ENCODE measurements around the gene SLC26A4.
A peak's percentile ranks its signal among the peaks of the same experiment; 100 is the strongest.

The SLC26A4 gene

GRCh38 chr7:107652642-107653041 lies 8.0 kb upstream of the SLC26A4 start:
- in situ Hi-C loops (cut with MboI; ENCODE audit: low pct_unique_long_range_greater_than_20kb, low sequenced_read_pairs, unreplicated experiment), result no loop called here
- no peak for DNase-seq (ENCODE audit: low spot score)

GRCh38 chr7:107658467-107658866 lies 2.2 kb upstream of the SLC26A4 start:
- in situ Hi-C loops (cut with MboI; ENCODE audit: low pct_unique_long_range_greater_than_20kb, low sequenced_read_pairs, unreplicated experiment), result no loop called here
- DNase-seq (ENCODE audit: low spot score), result no peak
- no peak for TF ChIP-seq CTCF (IDR thresholded peaks at IDR 0.05; ENCODE audit: extremely low read depth, insufficient read depth, missing control alignments)

More at GRCh38 chr7:107652642-107653041, 8.0 kb upstream of the SLC26A4 start:
- no peak for TF ChIP-seq CTCF (IDR thresholded peaks at IDR 0.05; ENCODE audit: extremely low read depth, insufficient read depth, missing control alignments)

GRCh38 chr7:107659666-107660065 lies 962 bp upstream of the SLC26A4 start:
- DNase-seq (ENCODE audit: low spot score), result peak; percentile 30
- in situ Hi-C loops (cut with MboI; ENCODE audit: low pct_unique_long_range_greater_than_20kb, low sequenced_read_pairs, unreplicated experiment), result no loop called here
- TF ChIP-seq CTCF (IDR thresholded peaks at IDR 0.05; ENCODE audit: extremely low read depth, insufficient read depth, missing control alignments), result no peak

GRCh38 chr7:107661081-107661864 lies 645 bp downstream of the SLC26A4 start:
- peak; percentile 43 for DNase-seq (ENCODE audit: low spot score)
- in situ Hi-C loops (cut with MboI; ENCODE audit: low pct_unique_long_range_greater_than_20kb, low sequenced_read_pairs, unreplicated experiment), result no loop called here
- TF ChIP-seq CTCF (IDR thresholded peaks at IDR 0.05; ENCODE audit: extremely low read depth, insufficient read depth, missing control alignments), result peak; percentile 32

- DNase-seq (ENCODE audit: low spot score), result peak; percentile 26
- in situ Hi-C loops (cut with MboI; ENCODE audit: low pct_unique_long_range_greater_than_20kb, low sequenced_read_pairs, unreplicated experiment), result no loop called here
- TF ChIP-seq CTCF (IDR thresholded peaks at IDR 0.05; ENCODE audit: extremely low read depth, insufficient read depth, missing control alignments), result no peak
Measured at GRCh38 chr7:107661865-107662379, 1.3 kb downstream of the SLC26A4 start.

- in situ Hi-C loops (cut with MboI; ENCODE audit: low pct_unique_long_range_greater_than_20kb, low sequenced_read_pairs, unreplicated experiment), result no loop called here
- DNase-seq (ENCODE audit: low spot score), result no peak
- no peak for TF ChIP-seq CTCF (IDR thresholded peaks at IDR 0.05; ENCODE audit: extremely low read depth, insufficient read depth, missing control alignments)
Measured at GRCh38 chr7:107663196-107663595, 2.6 kb downstream of the SLC26A4 start.
